Stimulated activated CD4-positive, alpha-beta T cell treated with anti-CD3 and anti-CD28 coated beads, Interleukin-1b, Interleukin-23, amount 100 ng/mL, for 48 hours (primary cell): ENCODE measurements around the gene UGT2B28.
"Not testable (repeated sequence)": the region's sequence is repeated elsewhere in the genome, so short reads cannot be mapped to it uniquely, and the experiment has no call there.

Source experiments
- DNase-seq: peaks from one replicate; pipeline ENCODE4 v3.0.0-alpha.2; 2020

The UGT2B28 gene

GRCh38 chr4:69343558-69344420 is 63.5 kb downstream of the UGT2B28 start:
- DNase-seq = not testable (repeated sequence)
